Neural cell (in vitro differentiated cells): ENCODE data around the gene MT1X.

ENCODE experiments used
- CTCF ChIP-seq: fragments of 450-650 bp; IDR thresholded peaks from 2 replicates; pipeline ENCODE4 v1.5.1; 2014; ENCODE audit warnings: antibody characterized with exemption, mild to moderate bottlenecking, moderate library complexity; ENCODE audit not compliant: poor library complexity, severe bottlenecking
- EP300 ChIP-seq: fragments of 450-650 bp; conservative IDR thresholded peaks from 2 replicates; pipeline ENCODE4 v1.6.1; 2014; ENCODE audit warnings: antibody characterized with exemption, mild to moderate bottlenecking, moderate library complexity; ENCODE audit not compliant: poor library complexity, severe bottlenecking
- MXI1 ChIP-seq: fragments of 450-650 bp; conservative IDR thresholded peaks from 2 replicates; pipeline ENCODE4 v1.6.1; 2014; ENCODE audit warnings: antibody characterized with exemption, mild to moderate bottlenecking; ENCODE audit not compliant: poor library complexity, severe bottlenecking
- RAD21 ChIP-seq: fragments of 450-650 bp; conservative IDR thresholded peaks from 2 replicates; pipeline ENCODE4 v1.6.1; 2014; ENCODE audit warnings: antibody characterized with exemption, mild to moderate bottlenecking, moderate library complexity
- TF ChIP-seq, protein P1 (sequence below): IDR thresholded peaks from 2 replicates; pipeline ENCODE4 v1.6.1; 2012; ENCODE audit warnings: borderline replicate concordance

DNA sequence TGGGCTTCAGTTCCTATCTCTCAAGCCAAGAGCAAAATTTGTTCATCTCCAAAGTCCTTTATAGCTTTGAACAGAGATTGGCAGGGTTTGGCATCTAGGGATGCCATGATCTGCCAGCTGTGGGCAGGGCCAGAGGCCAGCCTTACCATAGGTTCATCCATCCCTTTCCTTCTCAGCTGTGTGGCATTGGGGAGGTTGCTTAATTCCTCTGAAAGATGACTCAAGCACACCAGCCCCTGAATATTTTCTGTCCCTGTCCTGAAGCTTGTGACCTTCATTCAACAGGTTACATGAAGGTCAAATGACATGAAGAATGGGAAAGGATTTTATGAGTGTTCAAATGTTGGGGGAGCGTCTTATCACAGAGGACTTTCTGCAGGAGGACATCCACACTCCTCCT lies 17.8 kb upstream of the MT1X start:
- TF ChIP-seq CTCF (no peak), RAD21 (no peak), EP300 (no peak), MXI1 (no peak)
- TF ChIP-seq, protein P1, sequence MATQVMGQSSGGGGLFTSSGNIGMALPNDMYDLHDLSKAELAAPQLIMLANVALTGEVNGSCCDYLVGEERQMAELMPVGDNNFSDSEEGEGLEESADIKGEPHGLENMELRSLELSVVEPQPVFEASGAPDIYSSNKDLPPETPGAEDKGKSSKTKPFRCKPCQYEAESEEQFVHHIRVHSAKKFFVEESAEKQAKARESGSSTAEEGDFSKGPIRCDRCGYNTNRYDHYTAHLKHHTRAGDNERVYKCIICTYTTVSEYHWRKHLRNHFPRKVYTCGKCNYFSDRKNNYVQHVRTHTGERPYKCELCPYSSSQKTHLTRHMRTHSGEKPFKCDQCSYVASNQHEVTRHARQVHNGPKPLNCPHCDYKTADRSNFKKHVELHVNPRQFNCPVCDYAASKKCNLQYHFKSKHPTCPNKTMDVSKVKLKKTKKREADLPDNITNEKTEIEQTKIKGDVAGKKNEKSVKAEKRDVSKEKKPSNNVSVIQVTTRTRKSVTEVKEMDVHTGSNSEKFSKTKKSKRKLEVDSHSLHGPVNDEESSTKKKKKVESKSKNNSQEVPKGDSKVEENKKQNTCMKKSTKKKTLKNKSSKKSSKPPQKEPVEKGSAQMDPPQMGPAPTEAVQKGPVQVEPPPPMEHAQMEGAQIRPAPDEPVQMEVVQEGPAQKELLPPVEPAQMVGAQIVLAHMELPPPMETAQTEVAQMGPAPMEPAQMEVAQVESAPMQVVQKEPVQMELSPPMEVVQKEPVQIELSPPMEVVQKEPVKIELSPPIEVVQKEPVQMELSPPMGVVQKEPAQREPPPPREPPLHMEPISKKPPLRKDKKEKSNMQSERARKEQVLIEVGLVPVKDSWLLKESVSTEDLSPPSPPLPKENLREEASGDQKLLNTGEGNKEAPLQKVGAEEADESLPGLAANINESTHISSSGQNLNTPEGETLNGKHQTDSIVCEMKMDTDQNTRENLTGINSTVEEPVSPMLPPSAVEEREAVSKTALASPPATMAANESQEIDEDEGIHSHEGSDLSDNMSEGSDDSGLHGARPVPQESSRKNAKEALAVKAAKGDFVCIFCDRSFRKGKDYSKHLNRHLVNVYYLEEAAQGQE = no peak
